ENCODE measurements around the gene TCF12. TPM values are rescaled to one million over a fixed set of nuclear protein-coding genes. Genes with fewer than 3 reads are reported as not detected.

The TCF12 gene
- polyA plus RNA-seq, 3 donors: 15.8 to 52.5 (median 27.6) TPM

DNA sequence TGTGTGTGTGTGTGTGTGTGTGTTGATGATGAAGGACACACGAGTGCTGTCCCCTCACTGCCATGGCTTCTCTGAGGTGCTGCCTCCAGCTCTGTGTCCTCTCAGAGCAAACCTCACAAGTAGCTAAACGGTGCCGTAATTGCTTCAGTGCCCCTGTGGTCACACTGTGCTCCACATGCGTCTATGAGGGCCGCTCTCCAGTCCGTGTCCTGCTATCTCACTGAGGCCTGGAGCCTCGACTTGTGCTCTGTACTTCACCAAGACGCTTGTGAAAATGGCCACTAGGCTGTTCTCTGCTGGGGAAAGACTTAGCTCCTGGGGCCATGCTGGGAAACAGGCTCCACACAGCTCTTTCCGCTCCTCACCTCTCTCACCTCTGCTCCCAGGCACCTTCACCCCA, 392.4 kb downstream of the TCF12 start:
- Histone ChIP-seq H3K4me1 (ENCODE audit: control insufficient read depth in 1 of 2, insufficient read depth in 2 of 2, low read length in 2 of 2) (peaks cover 16 to 22% of the 10 kb centered on the region in 2 donors), H3K9ac (ENCODE audit: insufficient read depth, low read length, poor library complexity, severe bottlenecking) (no peak overlapping the region), H2AFZ (ENCODE audit: insufficient read depth, low read depth, low read length, poor library complexity, severe bottlenecking) (no peak overlapping the region), H3K27me3 (ENCODE audit: control insufficient read depth in 2 of 2, insufficient read depth in 2 of 2, low read length in 2 of 2) (no peaks in the 10 kb centered on the region), H3K4me3 (replicated peaks in 1 of 3; ENCODE audit: low read depth in 2 of 3, low read length in 3 of 3) (no peak overlapping the region), H3K36me3 (replicated peaks in 1 of 2; ENCODE audit: control insufficient read depth in 1 of 2, insufficient read depth in 2 of 2, low read length in 2 of 2) (no peaks in the 10 kb centered on the region), H3K79me2 (ENCODE audit: insufficient read depth, low read length) (peaks cover 10% of the 10 kb centered on the region), H4K20me1 (ENCODE audit: insufficient read depth, low read length) (no peaks in the 10 kb centered on the region), H3K4me2 (replicated peaks; ENCODE audit: extremely low read depth, low read length, poor library complexity, severe bottlenecking) (no peak overlapping the region), H3K27ac (ENCODE audit: low read depth in 1 of 2, low read length in 2 of 2) (no peak overlapping the region), H3K9me3 (replicated peaks in 1 of 2; ENCODE audit: control insufficient read depth in 1 of 2, insufficient read depth in 1 of 2, low read length in 2 of 2) (no peaks in the 10 kb centered on the region)
- intact Hi-C loops (cut with micrococcal nuclease): no loop called here
- Mint-ChIP-seq H3K27ac (no peak overlapping the region), H3K4me1 (peaks cover 19% of the 10 kb centered on the region), H3K27me3 (ENCODE audit: low read depth in 3 of 3) (peaks cover 2 to 5% (median 3%) of the 10 kb centered on the region in 3 donors), H3K9me3 (no peaks in the 10 kb centered on the region), H3K36me3 (no peaks in the 10 kb centered on the region), H3K4me3 (no peak overlapping the region)
- DNase-seq: no peak
- WGBS (ENCODE audit: insufficient coverage): 97% methylated on average over 9 of the region's 9 CpGs
- TF ChIP-seq CTCF (IDR thresholded peaks at IDR 0.05): no peak

DNA sequence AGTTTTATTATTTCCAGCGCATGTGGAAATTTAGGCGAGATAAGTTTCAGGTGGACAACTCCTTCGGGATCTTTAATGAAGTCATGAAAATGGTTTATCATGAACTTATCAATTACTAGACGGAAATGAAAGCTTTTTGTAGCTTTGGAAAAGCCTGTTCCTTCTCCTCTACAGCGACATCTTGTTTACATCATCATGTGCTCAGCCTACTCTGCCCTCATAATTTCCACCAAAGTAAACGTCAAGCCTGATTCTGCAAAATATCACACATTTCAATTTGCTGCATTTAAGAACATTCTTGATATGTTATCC, 393.5 kb downstream of the TCF12 start:
- peaks cover 2 to 5% (median 3%) of the 10 kb centered on the region in 3 donors for H3K27me3 Mint-ChIP-seq (ENCODE audit: low read depth in 3 of 3)
- Histone ChIP-seq H3K79me2 (ENCODE audit: insufficient read depth, low read length) (peaks cover 6% of the 10 kb centered on the region), H3K4me2 (replicated peaks; ENCODE audit: extremely low read depth, low read length, poor library complexity, severe bottlenecking) (no peak overlapping the region), H3K4me1 (ENCODE audit: control insufficient read depth in 1 of 2, insufficient read depth in 2 of 2, low read length in 2 of 2) (peaks cover 9 to 11% of the 10 kb centered on the region in 2 donors), H3K9ac (ENCODE audit: insufficient read depth, low read length, poor library complexity, severe bottlenecking) (no peak overlapping the region), H4K20me1 (ENCODE audit: insufficient read depth, low read length) (no peaks in the 10 kb centered on the region), H3K9me3 (replicated peaks in 1 of 2; ENCODE audit: control insufficient read depth in 1 of 2, insufficient read depth in 1 of 2, low read length in 2 of 2) (no peaks in the 10 kb centered on the region), H3K4me3 (replicated peaks in 1 of 3; ENCODE audit: low read depth in 2 of 3, low read length in 3 of 3) (no peak overlapping the region), H3K27ac (ENCODE audit: low read depth in 1 of 2, low read length in 2 of 2) (no peak overlapping the region), H3K27me3 (ENCODE audit: control insufficient read depth in 2 of 2, insufficient read depth in 2 of 2, low read length in 2 of 2) (no peaks in the 10 kb centered on the region), H2AFZ (ENCODE audit: insufficient read depth, low read depth, low read length, poor library complexity, severe bottlenecking) (no peak overlapping the region), H3K36me3 (replicated peaks in 1 of 2; ENCODE audit: control insufficient read depth in 1 of 2, insufficient read depth in 2 of 2, low read length in 2 of 2) (no peaks in the 10 kb centered on the region)
- peaks cover 11% of the 10 kb centered on the region for H3K4me1 Mint-ChIP-seq
- intact Hi-C loops (cut with micrococcal nuclease): no loop called here
- H3K36me3 Mint-ChIP-seq: no peaks in the 10 kb centered on the region
- DNase-seq: no peak
- H3K9me3 Mint-ChIP-seq: no peaks in the 10 kb centered on the region
- TF ChIP-seq CTCF (IDR thresholded peaks at IDR 0.05): no peak
- no peak overlapping the region for H3K4me3 Mint-ChIP-seq
- no peak overlapping the region for H3K27ac Mint-ChIP-seq
- WGBS (ENCODE audit: insufficient coverage): 100% methylated on average over 2 of the region's 6 CpGs

Measured in CD14-positive monocyte (primary cell).